NCI-H2171 treated with DMSO at 0.1 percent for 48 hours (cell line): ENCODE results near the gene STK31.
"Not testable (repeated sequence)": the region's sequence is repeated elsewhere in the genome, so short reads cannot be mapped to it uniquely, and the experiment has no call there.

Experiments
- DNase-seq: peaks from one replicate; lab custom pipeline; 2025; lab: John Stamatoyannopoulos, UW

Gene STK31

GRCh38 chr7:23802720-23803397, 92.8 kb downstream of the STK31 start:
- DNase-seq = no peak

- no peak for DNase-seq
Observed at GRCh38 chr7:23804707-23805106, 94.7 kb downstream of the STK31 start.

GRCh38 chr7:23808421-23808820, 98.4 kb downstream of the STK31 start:
- no peak for DNase-seq

GRCh38 chr7:23810099-23810498, 100.1 kb downstream of the STK31 start:
- DNase-seq = no peak

- peak; percentile 19 for DNase-seq
Observed at GRCh38 chr7:23811540-23811939, 101.5 kb downstream of the STK31 start.

- DNase-seq = not testable (repeated sequence)
Observed at GRCh38 chr7:23828125-23828524, 118.1 kb downstream of the STK31 start.

GRCh38 chr7:23832733-23833132, 122.7 kb downstream of the STK31 start:
- not testable (repeated sequence) for DNase-seq

- DNase-seq = no peak
Observed at GRCh38 chr7:23833405-23833804, 123.4 kb downstream of the STK31 start.

GRCh38 chr7:23844837-23845236, 134.8 kb downstream of the STK31 start:
- DNase-seq = not testable (repeated sequence)

GRCh38 chr7:23852135-23852534, 142.1 kb downstream of the STK31 start:
- no peak for DNase-seq

- no peak for DNase-seq
Observed at GRCh38 chr7:23852988-23853387, 143.0 kb downstream of the STK31 start.

GRCh38 chr7:23863209-23863787, 153.3 kb downstream of the STK31 start:
- peak; percentile 46 for DNase-seq

GRCh38 chr7:23864973-23865372, 155.0 kb downstream of the STK31 start:
- no peak for DNase-seq

GRCh38 chr7:23873306-23873705, 163.3 kb downstream of the STK31 start:
- DNase-seq = peak; percentile 10

GRCh38 chr7:23876526-23876925, 166.5 kb downstream of the STK31 start:
- not testable (repeated sequence) for DNase-seq
